Epithelial cell of esophagus (primary cell): ENCODE results near the gene CFAP251.
A peak's percentile ranks its signal among the peaks of the same experiment; 100 is the strongest.

ENCODE experiments used
- DNase-seq: peaks from one replicate; pipeline ENCODE4 v3.0.0; 2010; ENCODE audit warnings: low read depth
- H3K4me3 ChIP-seq: 2 replicates; pipeline ENCODE4 v1.5.1; 2011; ENCODE audit warnings: mild to moderate bottlenecking, low read length, control low read depth
- CTCF ChIP-seq: IDR thresholded peaks from 2 replicates; pipeline ENCODE4 v1.5.1; 2011; ENCODE audit warnings: low read depth, mild to moderate bottlenecking, low read length, control low read depth, inconsistent platforms; ENCODE audit not compliant: insufficient read depth; ENCODE audit errors: missing control alignments

The CFAP251 gene

DNA sequence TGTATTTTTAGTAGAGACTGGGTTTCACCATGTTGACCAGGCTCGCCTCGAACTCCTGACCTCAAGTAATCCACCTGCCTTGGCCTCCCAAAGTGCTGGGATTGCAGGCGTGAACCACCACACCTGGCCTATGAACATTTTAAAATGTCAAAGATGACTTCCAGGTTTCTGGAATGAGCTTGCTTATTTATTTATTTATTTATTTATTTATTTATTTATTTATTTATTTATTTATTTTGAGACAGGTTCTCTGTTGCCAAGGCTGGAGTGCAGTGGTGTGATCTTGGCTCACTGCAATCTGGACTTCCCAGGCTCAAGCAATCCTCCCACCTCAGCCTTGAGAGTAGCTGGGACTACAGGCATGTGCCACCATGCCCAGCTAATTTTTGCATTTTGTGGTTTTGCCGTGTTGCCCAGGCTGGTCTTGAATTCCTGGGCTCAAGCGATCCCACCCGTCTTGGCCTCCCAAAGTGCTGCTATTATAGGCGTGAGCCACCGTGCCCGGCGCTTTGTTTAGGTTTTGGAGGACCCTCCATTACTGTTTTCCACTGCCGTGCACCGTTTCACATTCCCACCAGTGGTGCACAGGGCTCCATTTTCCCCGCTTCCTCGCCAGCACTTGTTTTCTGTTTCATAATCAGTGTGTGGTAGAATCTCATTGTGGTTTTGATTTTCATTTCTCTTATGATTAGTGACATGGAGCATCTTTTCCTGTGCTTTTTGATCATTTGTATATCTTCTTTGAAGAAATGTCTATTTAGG lies 6.4 kb upstream of the CFAP251 start:
- TF ChIP-seq CTCF, result no peak
- no peak overlapping the region for H3K4me3 ChIP-seq
- peak; percentile 85 for DNase-seq

DNA sequence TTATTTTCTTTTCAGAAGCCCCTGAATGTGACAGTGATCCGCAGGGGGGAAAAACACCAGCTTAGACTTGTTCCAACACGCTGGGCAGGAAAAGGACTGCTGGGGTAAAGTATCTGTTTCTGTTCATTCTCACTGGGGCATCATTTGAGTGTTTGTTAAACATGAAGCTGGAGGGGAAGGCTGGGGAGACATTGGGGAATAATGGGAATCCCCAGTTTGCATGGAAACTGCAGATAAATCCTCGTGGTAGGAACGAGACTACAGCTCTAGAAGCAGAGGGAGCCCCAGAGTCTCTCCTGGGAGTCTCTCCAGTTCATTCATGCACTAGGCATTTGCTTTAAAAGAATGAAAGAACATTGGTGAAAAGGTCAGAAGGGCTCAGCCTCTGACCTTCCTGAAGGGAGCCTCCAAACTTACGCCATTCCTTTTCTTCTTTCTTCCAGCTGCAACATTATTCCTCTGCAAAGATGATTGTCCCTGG lies 2.5 kb upstream of the CFAP251 start:
- no peak overlapping the region for H3K4me3 ChIP-seq
- DNase-seq, result peak; percentile 71
- no peak for TF ChIP-seq CTCF

- DNase-seq, result peak; percentile 54
- TF ChIP-seq CTCF, result peak; percentile 46
- no peak overlapping the region for H3K4me3 ChIP-seq
Observed at GRCh38 chr12:121916719-121917118, 1.7 kb upstream of the CFAP251 start.

DNA sequence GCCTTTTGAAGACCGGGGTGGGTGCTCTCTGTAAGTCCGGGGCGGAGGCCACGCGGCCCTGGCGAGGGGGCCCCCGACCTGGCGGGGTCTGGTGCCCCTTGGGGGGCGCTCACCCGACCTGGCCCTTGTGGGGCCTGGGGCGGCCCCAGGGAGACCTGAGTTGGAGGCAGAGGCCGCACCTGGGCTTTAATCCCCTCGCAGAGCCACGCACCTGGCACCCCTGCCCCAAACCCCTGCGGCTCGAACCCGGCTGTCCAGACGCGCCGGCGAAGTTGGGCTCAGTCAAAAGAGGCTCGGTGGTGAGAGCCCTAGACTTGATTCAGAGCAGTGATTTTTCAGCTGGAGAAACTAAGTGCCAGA lies 267 bp downstream of the CFAP251 start:
- no peak for DNase-seq
- TF ChIP-seq CTCF, result no peak
- H3K4me3 ChIP-seq, result peak overlapping the region; percentile 47

DNA sequence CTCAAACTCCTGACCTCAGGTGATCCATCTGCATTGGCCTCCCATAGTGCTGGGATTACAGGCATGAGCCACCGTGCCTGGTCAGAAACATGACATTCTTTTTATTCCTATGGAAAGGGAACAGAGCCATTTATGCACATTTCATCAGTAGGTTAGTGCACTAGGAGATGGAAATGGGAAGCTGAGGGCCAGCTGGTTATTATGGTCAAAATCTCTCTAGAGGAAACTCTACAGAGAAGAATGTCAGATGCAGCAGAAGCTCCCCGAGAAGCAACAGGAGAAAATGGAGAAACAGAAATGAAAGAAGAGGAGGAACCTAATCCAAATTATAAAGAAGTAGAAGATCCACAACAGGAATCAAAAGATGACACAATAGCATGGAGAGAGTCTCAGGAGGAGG lies 2.7 kb downstream of the CFAP251 start:
- no peak for TF ChIP-seq CTCF
- no peak overlapping the region for H3K4me3 ChIP-seq
- no peak for DNase-seq

- H3K4me3 ChIP-seq, result no peak overlapping the region
- no peak for TF ChIP-seq CTCF
- DNase-seq, result no peak
Observed at GRCh38 chr12:121925358-121925695, 6.9 kb downstream of the CFAP251 start.

- TF ChIP-seq CTCF, result no peak
- H3K4me3 ChIP-seq, result no peak overlapping the region
- DNase-seq, result no peak
Observed at GRCh38 chr12:121926874-121927706, 8.7 kb downstream of the CFAP251 start.
